Activated CD4-positive, alpha-beta T cell treated with anti-CD3 and anti-CD28 coated beads, Interleukin-2, amount 50 U/mL, for 4 hours (primary cell): Measurements from ENCODE around the gene PC.
A peak's percentile ranks its signal among the peaks of the same experiment; 100 is the strongest.

Experiments used
- DNase-seq, 2 experiments: peaks; one replicate each; pipeline ENCODE4 v3.0.0-alpha.2; 2020

The PC gene

DNA sequence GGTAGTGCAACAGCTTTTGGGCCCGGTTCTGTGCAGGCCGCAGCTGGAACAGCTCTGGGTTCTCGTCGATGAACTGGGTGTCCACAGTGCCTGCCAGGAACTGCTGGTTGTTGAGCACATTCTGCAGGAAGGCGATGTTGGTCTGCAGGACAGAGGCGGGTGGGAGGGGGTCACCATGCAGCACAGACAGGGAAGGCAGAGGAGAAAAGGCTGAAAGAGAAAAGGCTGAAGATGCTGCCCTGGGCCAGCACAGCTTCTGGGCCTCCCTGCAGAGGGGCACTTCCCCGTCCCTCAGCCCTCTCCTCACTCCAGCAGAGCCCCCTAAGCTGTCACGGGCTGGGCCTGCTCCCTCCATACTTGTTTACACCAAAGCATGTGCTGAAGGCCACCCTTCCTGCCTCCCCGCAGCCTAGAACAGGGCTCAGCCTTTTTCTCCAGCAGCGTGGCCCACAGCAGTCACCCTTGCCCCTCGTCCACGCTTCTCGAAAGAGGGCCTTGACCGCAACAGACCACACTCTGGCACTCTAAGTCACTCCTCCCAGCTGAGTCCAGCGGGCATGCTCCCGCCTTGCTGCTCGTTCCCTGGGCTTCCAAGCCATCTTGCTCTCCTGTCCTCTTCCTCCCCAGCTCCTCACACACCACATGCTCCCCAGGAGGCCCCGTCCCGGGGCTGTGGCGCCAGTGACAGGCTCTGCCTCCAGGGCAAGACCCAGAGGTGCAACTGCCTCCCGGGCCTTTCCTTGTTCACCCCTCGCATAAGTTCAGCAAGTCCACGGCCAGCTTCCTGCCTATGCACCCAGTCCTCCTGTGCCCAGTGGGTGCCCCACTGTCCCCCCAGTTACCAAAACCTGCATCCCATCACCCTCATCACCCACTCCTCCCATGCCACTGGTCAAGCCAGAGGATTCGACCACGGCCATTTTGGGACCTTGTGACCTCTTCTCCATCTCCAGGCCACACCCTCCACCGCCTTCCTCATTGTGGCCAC, 104.6 kb downstream of the PC start:
- no peak for DNase-seq

DNA sequence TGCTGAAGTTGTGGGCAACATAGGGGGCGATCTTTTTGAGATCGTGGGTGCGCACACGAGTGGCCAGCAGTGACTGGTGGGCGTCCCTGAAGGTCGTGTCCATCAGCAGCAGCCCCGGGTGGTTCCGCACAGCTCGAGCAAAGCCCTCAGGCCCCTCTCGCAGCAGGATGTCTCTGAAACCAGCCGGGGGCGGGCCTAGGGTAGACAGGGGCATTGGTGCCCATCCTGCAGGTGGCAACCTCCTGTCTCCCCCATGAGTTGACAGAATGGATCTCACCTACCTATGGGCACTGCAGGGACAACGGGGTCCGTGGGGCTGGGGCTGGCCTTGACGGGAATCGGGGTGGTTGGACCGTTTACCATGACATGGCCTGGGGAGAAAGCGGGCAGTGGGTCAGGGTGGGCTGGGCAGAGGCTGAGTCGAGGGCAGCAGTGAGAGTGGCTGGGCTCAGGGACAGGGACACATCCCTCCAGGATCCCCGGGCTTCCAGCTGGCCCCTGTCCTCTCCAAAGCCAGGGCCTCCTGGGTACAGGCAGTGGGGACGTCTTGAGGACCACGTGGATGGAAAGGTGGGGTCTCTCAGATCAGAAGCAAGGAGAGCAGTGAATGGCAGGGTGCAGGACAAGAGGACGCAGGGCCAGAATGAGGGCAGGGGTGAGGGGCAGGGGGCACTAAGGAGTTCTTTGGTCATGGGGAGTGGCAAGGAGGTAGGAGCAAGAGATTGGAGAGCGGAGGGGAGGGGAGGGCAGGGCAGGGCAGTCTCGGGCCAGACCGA, 105.5 kb downstream of the PC start:
- DNase-seq = no peak

DNA sequence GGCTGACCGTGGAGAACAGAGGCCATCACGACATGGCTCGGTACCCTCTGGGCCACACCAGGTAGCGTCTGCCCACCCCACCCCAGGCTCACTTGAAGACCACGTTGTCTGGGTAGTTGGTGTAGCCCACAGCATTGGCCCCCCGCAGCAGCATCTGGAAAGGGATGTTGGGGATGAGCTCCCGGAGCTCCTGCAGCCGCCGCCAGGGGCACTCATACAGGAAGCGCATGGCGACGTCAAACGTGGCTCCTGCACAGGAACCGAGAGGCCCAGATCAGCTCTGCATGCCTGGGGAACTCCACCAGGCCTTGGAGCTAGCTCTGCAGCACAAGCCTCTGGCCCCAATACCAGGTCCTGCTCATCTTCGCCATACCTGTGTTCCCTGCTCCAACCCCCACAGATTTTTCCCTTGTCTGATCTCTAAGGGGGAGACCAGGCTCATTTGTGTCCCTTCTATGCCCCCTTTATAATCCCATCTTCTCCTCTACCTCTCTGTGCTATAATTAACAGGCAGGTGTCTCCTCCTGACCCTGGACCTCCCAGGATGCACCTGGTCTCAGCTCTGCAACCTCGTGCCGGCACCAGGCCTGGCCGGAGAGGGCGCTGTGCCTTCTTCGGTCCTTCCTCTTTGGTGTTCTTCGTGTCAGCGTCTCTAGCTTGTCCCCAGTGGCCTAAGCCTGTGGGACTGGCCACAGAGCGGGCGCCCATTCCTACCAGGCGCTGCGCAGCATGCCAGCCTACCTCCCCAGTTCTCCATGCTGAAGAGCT, 106.3 kb downstream of the PC start:
- no peak for DNase-seq

DNA sequence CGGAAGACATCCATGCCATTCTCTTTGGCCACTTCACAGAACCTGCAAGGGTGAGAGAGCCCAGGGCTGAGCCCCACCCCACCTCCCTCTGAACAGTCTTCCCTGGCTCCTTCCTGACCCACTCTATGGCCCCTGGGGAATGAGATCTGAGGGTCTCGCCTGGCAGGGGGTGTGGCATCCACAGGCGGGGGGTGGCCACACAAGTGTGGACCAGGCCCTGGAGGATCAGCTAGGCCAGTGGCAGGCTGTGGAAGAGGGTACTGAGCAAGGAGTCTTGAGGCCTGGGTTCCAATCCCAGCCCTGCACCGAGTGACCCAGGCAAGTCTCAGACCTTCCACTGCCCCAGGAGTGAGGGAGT, 107.0 kb downstream of the PC start:
- DNase-seq = no peak

DNA sequence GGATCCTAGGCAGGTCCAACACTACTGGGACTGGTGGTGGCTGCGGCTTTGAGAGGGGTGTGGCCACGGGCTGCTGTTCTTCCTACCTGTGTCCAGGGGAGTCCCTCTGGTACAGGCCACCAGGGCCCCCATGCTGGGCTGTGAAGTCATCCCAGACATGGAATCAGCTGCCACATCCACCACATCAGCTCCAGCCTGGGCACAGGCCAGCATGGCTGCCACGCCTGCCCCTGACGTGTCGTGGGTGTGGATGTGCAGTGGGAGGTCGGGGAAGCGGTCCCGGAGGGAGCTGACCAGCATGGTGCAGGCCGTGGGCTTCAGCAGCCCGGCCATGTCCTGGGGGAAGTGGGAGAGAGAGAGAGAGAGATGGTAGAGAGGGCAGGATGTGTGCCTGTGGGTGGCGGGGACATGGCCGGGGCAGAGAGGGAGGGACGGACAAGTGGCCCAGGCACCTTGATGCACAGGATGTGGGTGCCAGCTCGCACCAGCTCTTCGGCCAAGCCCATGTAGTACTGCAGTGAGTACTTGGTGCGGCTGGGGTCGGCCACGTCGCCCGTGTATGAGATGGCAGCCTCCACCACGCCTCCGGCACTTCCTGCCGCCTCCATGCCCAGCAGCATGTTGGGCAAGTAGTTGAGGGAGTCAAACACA, 107.5 kb downstream of the PC start:
- DNase-seq = no peak

DNA sequence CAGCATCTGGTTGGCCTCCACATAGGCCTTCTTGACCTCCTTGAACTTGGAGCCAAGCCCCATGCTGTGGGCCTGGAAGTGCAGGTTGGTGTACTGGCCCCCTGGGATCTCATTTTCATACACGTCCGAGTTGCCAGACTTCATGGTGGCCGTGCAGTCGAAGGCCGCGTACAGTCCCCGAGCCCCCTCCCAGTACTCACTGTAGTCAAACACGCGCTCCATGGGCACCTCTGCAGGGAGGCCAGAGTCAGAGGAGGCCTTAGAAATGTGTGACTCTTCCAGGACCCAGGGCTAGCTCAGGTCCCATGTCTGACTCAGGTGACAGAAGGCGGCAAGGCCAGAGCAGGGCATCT, 108.0 kb downstream of the PC start:
- DNase-seq = no peak

DNA sequence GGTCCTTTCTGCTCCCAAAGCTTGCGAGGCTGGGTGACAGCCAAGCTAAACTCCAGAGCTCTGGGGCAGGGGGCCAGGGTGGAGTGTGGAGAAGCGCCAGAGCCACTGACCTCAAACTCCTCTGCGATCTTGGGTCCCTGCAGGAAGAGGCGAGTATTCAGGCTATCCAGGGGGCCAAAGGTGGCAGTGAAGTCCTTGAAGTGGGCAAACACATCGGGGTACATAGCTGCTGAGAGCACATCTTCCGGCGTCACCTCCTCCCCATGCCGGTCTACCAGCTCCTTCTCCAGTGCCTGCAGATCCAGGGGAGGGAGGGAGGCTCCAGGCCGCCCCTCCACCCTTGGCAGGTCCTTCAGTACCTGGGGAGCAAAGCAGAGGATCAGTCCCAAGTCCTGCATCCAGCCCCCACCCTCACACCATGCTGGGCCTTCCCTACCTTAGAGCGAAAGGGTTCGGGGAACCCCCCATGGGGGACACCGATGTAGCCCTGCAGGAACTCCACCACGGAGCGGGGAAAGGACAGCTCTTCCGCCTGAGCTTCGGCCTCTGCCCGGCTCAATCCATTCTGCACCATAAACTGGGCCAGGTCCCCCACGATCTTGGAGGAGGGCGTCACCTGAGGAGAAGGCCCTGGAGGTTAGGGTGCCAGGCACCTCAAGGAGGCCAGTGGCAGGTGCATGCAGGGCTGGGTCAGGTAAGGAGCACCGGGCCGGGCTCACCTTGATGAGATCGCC, 108.5 kb downstream of the PC start:
- DNase-seq = no peak

DNA sequence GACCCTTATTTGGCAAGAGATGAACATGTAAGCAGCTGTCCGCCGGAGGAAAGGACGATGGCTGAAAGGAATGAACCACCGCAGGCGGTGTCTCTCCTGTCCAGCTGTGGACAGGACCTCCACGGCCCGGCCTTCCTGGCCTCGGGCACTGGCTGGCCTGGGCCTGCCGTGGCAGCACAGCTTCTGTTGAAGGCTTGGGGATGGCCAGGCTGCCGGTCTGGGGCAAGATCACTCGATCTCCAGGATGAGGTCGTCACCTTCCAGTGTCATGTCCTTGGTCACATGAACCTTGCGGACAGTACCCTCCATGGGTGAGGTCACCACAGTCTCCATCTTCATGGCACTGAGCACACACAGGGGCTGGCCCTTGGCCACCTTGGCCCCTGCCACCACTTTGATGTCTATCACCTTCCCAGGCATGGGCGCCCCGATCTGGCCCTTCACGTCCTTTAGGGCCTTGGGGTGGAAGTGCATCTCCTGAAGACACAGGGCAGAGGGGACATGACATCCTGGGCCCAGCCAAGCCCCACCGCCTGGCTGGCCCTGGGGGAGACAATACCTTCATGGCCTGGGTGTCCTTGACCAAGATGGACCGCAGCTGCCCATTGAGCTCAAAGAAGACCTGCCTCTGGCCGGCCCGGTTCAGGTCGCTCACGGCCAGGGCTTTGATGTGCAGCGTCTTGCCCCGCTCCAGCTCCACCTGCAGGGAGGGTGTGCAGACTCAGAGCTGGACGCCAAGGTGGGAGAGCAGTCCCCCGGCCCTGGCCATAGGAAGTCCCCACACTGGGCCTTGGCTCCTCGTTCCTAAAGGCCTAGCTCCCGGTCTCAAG, 109.3 kb downstream of the PC start:
- DNase-seq = no peak

DNA sequence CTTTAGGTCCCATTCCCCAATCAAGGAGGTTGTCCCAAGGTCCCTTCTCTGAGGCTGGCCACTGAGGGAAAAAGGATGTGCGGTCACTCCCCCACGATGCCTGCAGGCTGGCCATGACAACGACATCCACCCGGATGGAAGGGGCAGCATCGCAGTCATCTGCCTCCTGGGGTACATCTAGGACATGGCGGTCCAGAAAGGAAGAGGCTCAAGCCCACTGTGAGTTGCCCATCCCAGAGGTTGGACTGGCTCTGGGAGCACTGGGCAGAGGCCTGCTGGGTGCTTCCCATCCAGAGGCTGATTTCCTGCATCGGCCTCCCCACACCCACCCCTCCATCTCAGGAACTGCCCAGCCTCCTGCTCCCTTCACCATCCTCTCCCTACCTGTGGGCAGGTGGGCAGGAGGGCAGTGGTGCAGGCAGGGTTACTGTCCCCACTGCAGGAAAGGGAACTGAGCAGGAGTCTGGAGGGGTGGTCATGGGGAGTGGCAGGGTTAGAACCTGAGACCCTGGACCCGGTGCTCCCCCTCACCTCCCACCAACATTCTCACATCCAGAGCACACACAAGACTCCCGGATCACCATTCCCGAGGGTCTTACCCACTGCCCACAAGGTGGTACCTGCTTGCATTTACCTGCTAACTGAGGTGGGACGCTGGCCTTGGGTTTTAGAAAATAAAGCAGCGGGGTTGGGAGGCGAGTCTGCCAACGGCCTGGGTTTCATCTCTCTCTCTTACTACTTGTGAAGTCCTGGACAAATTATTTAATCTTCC, 110.5 kb downstream of the PC start:
- DNase-seq = no peak

DNA sequence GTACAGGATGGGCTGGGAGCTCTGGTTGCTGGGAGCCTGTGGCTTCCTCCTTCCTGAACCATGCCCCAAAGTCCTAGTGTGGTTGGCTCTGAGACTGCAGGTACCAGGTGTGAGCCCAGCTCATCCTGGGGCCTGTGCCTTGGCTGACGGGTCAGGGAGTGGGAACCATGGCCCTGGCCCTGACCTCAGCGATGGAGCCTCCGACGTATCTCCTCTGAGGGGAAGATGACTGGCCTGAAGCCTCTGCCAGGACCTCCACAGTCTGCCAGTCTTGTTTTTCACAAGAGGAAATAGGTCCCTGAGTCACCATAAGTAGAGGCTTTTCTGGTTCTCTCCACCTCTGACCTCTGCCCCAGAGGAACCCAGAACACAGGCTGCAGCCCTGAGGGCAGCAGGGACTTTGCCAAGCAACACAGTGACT, 111.5 kb downstream of the PC start:
- no peak for DNase-seq

DNA sequence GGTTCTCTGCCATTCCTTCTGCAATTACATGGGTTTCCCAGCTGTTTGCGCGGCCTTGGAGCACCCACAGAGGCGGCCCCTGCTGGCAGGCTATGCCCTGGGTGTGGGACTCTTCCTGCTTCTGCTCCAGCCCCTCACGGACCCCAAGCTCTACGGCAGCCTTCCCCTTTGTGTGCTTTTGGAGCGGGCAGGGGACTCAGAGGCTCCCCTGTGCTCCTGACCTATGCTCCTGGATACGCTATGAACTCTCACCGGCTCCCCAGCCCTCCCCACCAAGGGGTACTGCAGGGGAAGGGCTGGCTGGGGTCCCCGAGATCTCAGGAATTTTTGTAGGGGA, 112.3 kb downstream of the PC start:
- no peak for DNase-seq

DNA sequence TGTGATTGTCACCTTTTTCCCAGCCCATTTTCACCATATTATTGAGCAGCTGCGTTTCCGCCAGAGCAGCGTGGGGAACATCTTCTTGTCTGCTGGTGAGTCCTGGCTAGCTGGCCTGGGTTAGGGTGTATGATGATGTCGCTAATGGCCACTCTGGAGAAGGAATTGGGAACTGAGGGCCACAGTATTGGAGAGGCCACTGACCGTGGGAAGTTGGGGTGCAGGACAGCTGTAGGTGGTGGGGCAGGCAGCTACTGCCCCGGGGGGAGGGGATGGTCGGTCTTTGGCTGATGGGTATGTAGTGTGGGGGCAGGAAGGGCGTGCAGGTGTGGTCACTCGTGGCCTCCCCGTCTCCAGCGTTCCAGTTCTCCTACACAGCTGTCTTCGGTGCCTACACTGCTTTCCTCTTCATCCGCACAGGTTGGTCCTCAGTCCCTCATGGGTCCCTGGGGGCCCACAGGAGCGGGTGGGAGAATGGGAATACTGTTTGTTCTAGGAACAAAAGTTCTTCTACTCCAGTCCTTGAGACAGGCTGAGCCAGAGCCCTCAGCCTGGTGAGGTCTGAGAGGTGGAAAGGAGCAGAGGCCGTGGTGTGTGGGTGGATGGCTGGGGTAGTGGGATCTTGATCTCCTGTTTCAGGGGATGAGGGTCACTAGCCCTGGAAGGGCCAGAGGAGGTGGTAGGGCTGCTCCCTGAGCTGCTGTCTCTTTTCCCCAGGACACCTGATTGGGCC, 112.9 kb downstream of the PC start:
- DNase-seq = no peak

DNA sequence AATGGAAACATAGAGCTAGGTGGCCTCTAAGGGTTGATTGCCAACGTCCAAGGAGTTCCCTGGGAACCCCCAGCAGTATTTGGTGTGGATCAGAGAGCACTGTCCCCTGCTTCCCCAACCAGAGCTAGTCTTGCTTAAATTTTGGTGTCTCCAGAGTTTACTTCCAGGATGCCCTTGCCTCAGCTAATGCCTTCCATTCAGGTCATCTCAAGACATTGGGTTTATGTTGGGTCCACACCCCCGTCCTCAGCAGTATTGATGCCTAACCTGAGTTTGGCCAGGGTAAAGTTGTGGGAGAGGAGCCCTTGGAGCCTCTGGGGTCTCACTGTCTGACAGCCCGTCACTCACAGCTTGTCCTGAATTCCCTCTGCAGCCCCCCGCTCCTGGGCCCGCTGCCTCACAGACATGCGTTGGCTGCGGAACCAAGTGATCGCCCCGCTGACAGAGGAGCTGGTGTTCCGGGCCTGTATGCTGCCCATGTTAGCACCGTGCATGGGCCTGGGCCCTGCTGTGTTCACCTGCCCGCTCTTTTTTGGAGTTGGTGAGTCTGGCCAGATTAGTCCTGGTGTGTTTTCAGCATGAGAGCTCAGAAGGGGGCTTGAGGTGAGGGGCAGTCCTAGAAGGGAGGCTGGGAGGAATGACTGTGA, 113.6 kb downstream of the PC start:
- DNase-seq = no peak

DNA sequence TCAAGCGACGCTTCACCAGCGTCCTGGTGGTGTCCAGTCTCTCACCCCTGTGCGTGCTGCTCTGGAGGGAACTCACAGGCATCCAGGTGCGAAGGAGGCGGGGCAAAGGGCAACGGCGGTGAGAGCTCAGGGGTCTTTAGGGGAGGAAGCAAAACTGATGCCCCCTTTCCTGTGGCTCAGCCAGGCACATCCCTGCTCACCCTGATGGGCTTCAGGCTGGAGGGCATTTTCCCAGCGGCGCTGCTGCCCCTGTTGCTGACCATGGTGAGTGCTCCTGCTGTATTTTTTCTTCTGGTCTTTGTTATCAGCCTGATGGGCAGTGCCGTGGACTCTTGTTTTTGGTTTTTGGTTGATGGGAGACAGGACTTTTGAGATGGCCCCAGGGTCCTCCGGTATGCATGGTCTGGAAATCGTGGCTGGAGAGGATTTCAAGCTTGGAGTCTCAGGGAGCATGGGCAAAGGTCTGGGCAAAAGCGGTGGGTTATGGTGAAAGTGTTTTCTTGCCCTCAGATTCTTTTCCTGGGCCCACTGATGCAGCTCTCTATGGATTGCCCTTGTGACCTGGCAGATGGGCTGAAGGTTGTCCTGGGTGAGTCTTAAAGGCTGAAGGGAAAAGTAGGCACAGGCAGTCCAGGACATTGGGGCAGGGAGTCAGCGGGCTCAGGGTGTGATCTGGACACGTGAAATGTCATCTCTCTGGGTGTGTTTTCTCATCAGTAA, 114.2 kb downstream of the PC start:
- DNase-seq = no peak

DNA sequence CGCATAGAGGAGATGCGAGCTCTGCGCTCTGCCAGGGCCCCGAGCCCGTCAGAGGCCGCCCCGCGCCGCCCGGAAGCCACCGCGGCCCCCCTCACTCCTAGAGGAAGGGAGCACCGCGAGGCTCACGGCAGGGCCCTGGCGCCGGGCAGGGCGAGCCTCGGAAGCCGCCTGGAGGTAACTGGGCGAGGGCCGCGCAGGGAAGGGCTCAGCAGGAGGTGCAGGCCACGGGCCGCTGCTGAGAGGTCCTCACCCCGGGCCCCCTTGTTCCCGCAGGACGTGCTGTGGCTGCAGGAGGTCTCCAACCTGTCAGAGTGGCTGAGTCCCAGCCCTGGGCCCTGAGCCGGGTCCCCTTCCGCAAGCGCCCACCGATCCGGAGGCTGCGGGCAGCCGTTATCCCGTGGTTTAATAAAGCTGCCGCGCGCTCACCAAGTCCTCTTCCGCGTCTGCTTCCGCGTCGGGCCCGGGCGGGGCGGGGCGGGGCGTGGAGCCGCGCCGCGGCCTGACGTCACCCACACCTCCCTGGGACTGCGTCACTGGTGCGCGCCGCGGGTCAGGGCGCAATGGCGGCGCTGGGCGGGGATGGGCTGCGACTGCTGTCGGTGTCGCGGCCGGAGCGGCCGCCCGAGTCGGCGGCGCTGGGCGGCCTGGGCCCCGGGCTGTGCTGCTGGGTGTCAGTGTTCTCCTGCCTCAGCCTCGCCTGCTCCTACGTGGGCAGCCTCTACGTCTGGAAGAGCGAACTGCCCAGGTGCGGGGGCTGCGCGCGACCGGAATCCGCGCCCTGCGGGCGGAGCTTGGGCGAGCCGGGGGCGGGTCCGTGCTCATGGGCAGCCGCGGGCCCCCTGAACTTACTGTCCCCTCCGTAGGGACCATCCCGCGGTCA, 115.0 kb downstream of the PC start, which contains the start of gene RCE1:
Gene RCE1 (plus strand): TSS at position 546 of the 880 bp plus-strand sequence. CDS start 15 bp downstream, at position 561.
- peak; percentile 85 to 88 for DNase-seq

DNA sequence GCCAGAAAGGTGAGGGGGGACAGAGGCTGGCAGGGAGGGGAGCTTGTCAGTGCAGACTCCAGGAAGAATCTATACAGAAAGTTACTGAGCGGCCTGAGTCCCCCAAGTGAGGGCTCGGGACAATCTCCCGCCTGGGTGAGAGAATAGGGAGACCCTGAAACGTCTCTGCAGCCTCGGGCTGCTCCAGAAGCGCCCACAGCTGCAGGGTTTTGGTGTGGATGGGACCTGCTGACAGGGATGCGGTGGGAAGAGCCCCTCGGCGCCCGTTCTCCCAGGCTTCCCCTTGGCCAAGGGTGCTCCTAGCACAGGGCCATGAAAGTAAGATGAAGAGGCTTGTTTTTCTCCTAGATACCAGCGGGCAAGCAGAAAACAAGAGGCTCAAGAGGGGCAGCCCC, 115.7 kb downstream of the PC start:
- no peak for DNase-seq

DNA sequence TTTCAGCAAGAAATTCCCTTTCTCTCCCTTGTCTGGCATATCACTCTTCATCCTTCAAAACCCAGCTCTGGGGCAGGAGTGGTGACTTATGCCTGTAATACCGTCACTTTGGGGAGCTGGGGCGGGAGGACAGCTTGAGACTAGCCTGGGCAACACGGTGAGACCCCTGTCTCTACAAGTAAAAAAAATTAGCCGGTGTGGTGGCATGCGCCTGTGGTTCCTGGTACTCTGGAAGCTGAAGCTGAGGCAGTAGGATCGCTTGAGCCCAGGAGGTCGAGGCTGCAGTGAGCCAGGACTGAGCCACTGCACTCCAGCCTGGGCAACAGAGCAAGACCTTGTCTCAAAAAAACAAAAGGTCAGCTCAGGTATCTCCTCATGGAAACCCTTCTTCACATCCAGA, 116.3 kb downstream of the PC start:
- DNase-seq = no peak
